Colon (tissue), 2 donors: ENCODE data around the gene SMURF1.

Experiments
- FAIRE-seq: peaks from 2 replicates; lab custom pipeline; 2012; peaks lifted over from hg19 to GRCh38; lab: Jason Lieb, UNC
- donor health status: control.
- donor health status: control.

The SMURF1 gene

DNA sequence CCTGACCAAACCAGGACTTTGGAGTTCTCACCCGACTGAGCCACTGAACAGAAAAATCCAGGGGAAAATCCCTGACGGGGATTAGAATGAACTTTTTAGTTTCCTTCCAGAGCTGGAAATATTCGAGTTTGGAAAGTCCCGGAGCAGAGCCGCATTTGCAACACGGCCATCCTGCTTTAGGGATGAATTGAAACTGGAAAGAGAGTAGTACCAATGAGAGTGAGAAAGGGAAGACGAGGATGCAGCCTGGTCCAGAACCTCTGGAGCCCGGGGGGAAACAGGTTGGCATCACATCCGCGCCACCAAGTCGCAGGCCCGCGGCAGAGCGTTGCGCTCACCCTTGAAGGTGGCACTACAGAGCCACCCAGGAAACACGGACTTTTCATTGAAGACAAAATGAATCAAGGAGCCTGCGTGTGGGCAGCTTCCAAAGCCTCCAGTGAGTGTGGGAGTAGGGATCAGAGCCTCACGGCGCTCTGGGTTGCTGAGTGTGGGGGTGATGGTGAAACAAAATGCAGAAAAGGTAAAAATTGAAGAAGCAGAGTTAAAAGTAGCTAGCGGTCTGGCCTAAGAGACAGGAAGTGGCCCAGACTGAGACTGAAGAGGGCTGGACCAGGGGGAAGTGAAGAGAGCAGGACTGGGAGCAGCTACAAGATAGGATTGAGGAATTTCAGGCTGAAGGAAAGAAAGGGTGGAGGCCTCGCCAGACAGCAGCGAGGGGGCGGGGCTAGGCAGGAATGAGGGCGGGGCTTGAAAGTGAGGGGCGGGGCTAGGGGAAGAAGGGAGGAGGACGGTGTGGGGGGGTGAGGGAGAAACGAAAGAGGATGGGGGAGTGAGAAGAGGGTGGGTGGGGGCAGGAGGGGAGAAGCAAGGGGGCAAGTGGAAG, 1.8 kb downstream of the SMURF1 start:
- FAIRE-seq = no peak

DNA sequence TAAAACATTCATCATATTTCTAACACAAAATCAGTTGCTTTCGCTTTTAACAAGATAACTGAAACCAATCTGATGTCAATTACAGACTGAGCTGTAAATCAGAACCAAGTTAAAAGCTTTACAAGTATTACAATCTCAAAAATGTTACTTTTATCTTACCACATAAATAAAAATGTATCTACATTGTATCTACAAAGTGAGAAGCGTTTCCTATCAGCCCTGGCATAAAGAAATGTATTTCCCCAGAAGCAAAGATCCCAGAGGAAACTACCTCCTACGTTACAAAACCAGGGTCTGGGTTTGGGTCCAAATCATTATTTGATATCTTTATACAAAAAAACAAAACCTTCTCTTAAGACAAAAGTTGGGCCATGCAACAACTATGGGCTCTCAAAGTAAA, 2.6 kb downstream of the SMURF1 start:
- no peak for FAIRE-seq

DNA sequence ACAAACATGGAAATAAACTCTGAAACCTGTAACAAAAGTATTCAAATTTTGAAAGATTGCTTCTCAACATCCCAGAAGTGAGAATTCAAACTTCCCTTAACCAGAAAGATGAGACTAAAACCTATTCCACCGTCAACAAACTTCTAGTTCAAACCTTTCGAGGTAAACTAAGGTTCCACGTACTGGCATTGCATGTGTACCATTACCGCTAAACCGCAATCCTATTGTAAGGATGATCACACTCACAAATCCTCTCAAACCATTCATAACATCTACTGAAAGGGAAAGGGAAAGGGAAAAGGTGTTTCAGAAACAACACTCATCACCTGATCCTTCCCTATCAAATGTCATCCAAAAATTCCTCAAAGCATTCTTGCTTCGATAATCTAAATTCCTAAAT, 3.1 kb downstream of the SMURF1 start:
- no peak for FAIRE-seq

DNA sequence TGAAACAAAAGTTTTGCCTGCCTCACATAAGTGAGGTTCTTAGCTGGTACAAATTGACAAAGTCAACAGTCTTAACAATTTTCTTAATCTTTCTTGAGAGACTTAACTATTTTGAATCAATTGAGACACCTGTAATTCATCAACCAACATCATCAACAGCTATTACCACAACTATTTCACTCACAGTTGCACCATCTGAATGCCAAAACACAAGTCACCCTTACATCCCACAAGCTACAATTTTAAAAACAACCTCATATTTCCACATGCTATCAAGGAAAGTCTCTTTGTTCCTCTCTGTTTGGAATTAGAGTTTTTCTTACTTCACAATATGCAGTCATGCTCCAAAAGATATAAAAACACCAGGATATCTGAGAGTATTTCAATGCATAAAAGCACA, 4.9 kb downstream of the SMURF1 start:
- no peak for FAIRE-seq

DNA sequence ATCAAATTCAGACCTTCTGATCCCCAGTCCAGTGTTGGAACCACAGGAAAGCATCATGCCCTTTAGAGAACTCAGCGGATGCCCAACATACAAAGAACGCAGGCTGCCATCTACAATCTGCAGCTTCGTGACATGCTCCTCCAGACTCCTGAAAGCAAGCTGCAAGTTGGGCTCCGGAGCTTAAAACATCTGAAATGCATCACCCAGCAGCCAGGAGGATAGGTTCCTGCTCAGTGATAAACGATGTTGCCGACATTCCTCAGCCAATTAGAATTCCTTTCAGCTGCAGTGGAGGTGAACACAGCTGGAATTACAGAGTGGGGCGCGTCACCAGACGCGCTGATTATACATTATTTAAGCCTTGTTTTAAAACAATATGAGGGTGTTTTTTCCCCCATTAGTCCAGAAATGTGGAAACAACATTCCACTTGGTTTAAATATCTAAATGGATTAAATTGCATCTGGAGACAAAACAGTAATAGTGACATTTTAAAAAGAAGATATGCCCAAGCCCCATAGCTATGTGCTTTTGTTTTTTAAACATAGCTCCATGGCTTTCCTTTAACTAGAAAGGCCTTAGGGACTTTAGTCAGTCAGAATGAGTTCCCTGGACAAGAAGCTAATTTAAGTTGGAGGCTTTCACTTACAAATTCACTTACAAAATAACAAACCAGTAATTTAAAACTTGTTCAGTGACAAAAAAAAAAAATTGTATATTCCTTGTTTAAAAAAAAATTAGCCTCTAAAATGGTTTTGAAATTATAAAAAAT, 6.3 kb downstream of the SMURF1 start:
- no peak for FAIRE-seq

GRCh38 chr7:99135938-99136337, 8.0 kb downstream of the SMURF1 start:
- FAIRE-seq = no peak

GRCh38 chr7:99133766-99134564, 9.9 kb downstream of the SMURF1 start:
- no peak for FAIRE-seq

- FAIRE-seq = no peak
Measured at GRCh38 chr7:99132595-99133321, 11.2 kb downstream of the SMURF1 start.

DNA sequence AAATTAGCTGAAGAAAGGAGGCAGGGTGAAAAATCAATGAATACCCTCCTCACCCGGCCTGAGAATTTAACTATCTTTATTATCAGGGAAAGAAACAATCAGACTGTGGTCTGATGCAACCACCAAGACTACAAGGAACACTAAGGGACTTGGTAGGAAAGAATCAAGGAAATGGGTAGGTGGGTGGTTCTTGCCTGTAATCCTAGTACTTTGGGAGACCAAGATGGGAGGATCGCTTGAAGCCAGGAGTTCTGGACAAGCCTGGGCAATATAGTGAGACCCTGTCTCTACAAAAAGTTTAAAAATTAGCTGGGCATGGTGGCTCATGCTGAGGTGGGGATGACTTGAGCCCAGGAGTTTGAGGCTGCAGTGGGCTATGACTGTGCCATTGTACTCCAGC, 12.6 kb downstream of the SMURF1 start:
- FAIRE-seq = no peak

GRCh38 chr7:99129536-99129935, 14.4 kb downstream of the SMURF1 start:
- FAIRE-seq = no peak

- no peak for FAIRE-seq
Measured at GRCh38 chr7:99129001-99129400, 14.9 kb downstream of the SMURF1 start.

DNA sequence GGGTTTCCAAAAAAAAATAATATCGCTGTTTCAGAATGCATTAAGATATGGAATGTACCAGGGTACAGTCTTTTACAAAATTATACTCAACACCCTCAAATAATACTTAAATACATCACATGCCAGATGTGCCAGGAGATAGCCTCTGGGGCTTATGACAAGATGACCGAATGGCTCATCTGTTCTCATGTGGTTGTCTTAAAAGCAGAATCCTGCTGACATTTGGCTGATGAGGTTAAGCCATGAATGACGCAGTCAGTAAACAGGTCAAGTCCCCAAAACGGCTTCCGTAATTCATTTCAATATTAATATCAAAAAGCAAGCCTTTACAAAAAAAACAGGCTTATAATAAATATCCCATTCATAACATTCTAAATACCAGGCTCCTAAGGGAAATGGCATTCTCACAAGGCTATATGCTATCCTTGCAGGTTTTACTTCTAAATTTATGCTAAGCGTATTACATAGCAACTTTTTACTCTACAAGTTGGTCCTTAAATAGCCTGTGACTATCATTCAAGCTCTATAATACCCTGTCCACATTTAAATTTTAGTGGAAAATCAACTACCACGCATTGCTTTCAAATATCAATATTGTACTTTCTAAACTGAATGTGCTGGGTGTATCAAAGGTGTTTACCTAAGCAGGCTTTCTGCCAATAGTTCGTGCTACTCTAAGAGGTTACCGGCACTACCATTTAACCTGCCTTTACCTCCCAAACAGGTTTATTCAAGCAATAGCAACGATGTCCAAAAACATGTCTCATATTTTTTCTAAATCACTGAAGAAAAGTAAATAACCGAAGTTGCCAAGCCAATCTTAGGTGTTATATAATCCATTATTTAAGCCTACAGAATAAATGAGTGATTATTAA, 15.6 kb downstream of the SMURF1 start:
- FAIRE-seq = no peak

DNA sequence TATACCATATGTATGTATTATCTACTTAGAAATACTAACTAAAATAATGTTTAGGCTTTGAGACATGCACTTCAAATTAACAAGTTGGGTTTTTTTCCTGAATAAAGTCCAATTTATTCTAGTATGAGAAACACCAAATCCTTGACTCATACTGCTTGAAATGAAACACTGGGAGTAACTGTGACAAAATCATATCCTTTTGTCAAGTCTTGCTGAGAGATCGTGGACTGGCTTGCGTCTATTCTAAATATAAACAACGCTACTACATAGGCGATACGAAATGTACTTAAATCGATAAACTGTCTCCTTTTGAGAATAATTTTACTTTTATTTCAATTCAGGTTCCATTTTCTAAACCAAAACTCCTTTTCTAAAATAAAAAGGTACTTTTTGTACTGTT, 16.3 kb downstream of the SMURF1 start:
- FAIRE-seq = no peak

GRCh38 chr7:99126921-99127553, 16.9 kb downstream of the SMURF1 start:
- no peak for FAIRE-seq

DNA sequence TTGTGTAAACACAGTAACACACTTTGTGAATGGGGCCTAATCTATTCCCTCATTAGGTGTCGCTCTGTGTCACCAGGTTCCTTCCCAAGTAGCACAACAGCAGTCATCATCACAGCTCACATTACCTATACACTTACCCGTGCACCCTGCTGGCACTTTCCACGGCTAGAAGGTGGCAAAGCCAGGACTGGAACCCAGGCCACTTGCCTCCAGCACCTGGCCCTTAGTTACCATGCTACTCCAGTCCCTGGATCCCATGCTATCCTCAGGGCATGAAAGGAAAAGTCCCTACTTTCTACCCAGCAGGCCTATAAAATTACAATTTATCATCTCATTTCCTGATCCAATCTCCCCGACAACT, 18.4 kb downstream of the SMURF1 start:
- no peak for FAIRE-seq

- FAIRE-seq = no peak
Measured at GRCh38 chr7:99124751-99125504, 19.0 kb downstream of the SMURF1 start.

DNA sequence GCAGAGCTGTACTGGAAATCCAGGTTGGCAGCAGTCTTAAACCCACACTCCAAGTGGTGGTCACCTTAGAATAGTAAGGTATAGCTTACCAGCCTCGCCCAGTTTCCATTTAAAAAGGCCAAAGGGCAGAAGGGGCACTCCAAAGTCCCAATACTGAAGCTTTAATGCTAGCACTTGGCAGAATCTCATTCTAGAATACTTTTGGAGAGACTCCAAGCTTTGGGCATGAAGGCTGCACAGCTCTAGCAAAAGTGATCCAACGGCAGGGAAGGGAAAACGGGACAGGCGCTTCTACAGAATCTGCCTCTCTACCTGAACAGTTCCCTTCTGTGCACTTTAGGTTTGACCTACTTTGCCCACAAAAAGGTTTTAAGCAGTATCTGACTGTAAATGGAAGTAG, 19.7 kb downstream of the SMURF1 start:
- FAIRE-seq = no peak

DNA sequence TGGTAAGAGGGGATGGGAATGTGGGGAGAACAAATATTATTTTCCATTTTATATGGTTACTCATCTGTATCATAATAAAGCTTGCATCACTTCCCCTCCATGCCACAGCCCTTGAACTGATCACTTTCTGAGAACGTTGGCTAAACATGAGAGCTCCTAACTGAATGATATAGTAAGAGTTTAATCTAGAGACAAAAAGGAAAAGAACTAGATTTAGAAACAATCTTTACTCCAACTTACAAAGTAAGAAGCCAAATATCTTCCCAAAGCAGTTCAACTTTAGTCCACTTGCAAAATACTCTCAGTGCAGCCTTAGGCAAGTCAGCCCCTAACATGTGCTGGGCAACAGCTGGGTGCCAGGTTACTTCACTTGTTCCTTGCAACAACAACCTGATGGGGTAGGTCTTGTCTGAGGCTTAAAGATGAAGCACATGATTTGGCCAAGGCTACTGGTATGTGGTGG, 20.3 kb downstream of the SMURF1 start:
- FAIRE-seq = no peak

- no peak for FAIRE-seq
Measured at GRCh38 chr7:99122762-99123161, 21.1 kb downstream of the SMURF1 start.
